Vagina (tissue), 2 donors: Measurements from ENCODE around the gene SCYGR8.

Source experiments
- POLR2A ChIP-seq, 2 donors: fragments of 450-650 bp; IDR thresholded peaks; one replicate each; pipeline ENCODE4 v1.6.1; 2017; ENCODE audit warnings: antibody characterized with exemption in 2 of 2, mild to moderate bottlenecking in 2 of 2, moderate library complexity in 2 of 2
- TF ChIP-seq, protein P1 (sequence below), 3 experiments: fragments of 450-650 bp in 2 of 3; fragments of 200-600 bp in 1 of 3; sonication (generic) in 1 of 3; IDR thresholded peaks; one replicate each; pipeline ENCODE4 v1.5.1; 2017 to 2019; ENCODE audit warnings: antibody characterized with exemption in 3 of 3, mild to moderate bottlenecking in 2 of 3, moderate library complexity in 2 of 3

DNA sequence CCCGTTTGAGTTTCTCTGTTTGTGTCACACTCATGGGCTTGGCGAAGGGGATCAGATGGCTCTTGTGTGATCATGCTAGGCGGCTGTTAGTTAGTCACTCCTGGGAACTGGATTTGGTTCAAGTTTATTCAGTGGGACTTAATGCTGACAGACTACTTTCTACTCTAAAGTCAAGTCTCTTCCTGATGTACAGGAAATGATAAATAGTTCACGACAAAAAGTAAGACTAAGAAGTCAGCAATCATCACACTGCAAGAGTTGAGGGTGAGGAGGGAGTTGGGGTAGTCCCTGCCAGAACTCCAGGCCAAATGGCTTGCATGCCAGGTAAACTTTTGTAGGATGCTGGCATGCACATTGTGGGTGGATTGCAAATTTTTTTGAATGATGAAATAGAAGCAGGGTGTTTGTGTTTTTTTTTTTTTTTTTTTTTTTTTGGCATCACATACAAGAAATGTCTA, 42.9 kb downstream of the SCYGR8 start:
- TF ChIP-seq, protein P1, sequence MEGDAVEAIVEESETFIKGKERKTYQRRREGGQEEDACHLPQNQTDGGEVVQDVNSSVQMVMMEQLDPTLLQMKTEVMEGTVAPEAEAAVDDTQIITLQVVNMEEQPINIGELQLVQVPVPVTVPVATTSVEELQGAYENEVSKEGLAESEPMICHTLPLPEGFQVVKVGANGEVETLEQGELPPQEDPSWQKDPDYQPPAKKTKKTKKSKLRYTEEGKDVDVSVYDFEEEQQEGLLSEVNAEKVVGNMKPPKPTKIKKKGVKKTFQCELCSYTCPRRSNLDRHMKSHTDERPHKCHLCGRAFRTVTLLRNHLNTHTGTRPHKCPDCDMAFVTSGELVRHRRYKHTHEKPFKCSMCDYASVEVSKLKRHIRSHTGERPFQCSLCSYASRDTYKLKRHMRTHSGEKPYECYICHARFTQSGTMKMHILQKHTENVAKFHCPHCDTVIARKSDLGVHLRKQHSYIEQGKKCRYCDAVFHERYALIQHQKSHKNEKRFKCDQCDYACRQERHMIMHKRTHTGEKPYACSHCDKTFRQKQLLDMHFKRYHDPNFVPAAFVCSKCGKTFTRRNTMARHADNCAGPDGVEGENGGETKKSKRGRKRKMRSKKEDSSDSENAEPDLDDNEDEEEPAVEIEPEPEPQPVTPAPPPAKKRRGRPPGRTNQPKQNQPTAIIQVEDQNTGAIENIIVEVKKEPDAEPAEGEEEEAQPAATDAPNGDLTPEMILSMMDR (IDR thresholded peaks at IDR 0.05), result no peak
- TF ChIP-seq POLR2A (IDR thresholded peaks at IDR 0.05), result no peak
